ENCODE results near the gene CFAP119. TPM values are rescaled to one million over a fixed set of nuclear protein-coding genes. Genes with fewer than 3 reads are reported as not detected.

The CFAP119 gene
- total and polyA plus RNA-seq, 2 of the 8 experiments (the other 6 are each of a cell fraction or from before 2014, with no cell fraction given), result 5.6 to 6.0 TPM

DNA sequence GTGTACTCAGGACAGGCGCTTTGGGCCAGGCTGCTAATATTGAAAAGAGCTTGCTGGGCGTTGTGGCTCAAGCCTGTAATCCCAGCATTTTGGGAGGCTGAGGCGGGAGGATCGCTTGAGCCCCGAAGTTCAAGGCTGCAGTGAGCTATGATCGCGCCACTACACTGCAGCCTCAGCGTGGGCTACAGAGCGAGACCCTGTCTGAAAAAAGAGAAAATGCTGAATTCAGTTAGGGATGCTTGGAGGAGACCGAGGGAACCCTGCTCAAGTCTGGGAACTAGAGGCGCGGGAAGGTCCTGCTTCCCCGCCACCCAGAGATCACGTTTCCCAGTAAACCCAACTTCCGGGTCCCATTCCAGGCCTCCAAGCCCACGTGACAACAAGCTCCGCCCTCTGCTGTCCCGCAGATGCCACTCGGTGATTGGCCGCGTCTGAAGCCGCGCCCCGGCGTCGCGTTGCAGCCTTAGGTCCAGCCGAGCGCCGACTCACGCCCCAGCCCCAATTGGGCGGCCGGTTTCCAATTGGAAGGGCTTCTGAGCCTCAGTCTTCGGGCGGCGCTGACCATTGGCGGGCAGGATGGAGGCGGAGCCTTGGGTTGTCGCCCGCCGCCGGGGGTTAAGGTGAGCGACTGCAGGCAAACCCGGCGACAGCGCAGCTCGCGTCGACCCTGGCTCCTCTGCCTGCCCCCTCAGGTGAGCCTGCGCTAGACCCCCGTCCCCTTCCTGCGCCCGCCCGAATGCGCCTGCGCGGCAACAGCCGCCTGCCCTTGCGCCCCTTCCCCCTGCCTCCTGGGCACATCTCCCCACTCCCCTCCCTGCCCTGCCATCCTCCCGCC lies 13.8 kb downstream of the CFAP119 start, which contains the start of gene PHKG2:
Gene PHKG2, plus strand, starts transcription at position 627 of the 835 bp plus-strand sequence. CDS start 396 bp downstream, outside the sequence.
- Histone ChIP-seq H4K20me1 (replicated peaks in 1 of 2; ENCODE audit: control insufficient read depth in 1 of 2, insufficient read depth in 2 of 2, low read length in 2 of 2) (peaks cover 3% of the 10 kb centered on the region in 2 experiments), H2BK20ac (ENCODE audit: low read length) (no peak within 1 kb of the TSS)
- FAIRE-seq, result peak; percentile 39
- TF ChIP-seq RAD21 (IDR thresholded peaks at IDR 0.05 in 1 of 2, conservative IDR thresholded peaks at IDR 0.05 in 1 of 2; ENCODE audit: low read depth in 2 of 2, low read length in 2 of 2) (no peak), BRCA1 (IDR thresholded peaks at IDR 0.05; ENCODE audit: low read depth, low read length) (no peak), CTBP2 (IDR thresholded peaks at IDR 0.05; ENCODE audit: borderline replicate concordance, insufficient read depth, insufficient read length, low read length) (no peak), CHD2 (IDR thresholded peaks at IDR 0.05; ENCODE audit: low read length) (no peak), MAFK (IDR thresholded peaks at IDR 0.05; ENCODE audit: low read depth, low read length) (no peak), SP2 (IDR thresholded peaks at IDR 0.05; ENCODE audit: low read length) (no peak), TEAD4 (IDR thresholded peaks at IDR 0.05; ENCODE audit: low read depth, low read length) (peak; percentile 18; the same call in 1 of the 2 replicates), PHF8 (conservative IDR thresholded peaks at IDR 0.05; ENCODE audit: low read depth, low read length) (peak; percentile 38; the same call in 1 of the 2 replicates)

More for the DNA sequence above, 13.8 kb downstream of the CFAP119 start, which contains the start of gene PHKG2:
- DNase-seq (ENCODE audit: low read depth in 1 of 2, low spot score in 2 of 2), result peak; percentile 96 to 97
- no peak within 1 kb of the TSS for H3K23ac ChIP-seq (ENCODE audit: insufficient read length)
- H3K36me3 ChIP-seq (ENCODE audit: control insufficient read depth in 2 of 4, insufficient read depth in 4 of 4, low read length in 3 of 4), result peaks cover 6 to 16% (median 11%) of the 10 kb centered on the region in 4 experiments; a peak in 7 of 8 replicates
- peaks cover 0 to 15% of the 10 kb centered on the region in 2 experiments; a peak in 2 of 4 replicates for H3K79me2 ChIP-seq (ENCODE audit: control insufficient read depth in 1 of 2, insufficient read depth in 2 of 2, low read length in 2 of 2)
- H3K4ac ChIP-seq (replicated peaks; ENCODE audit: insufficient read length, low read depth, low read length), result no peak within 1 kb of the TSS
- ChIA-PET CTCF (ENCODE audit: partially characterized antibody) (interaction anchor here (1.6 kb wide), 1 partner anchor 12 kb away, joined by 6 read pairs; no protein-coding TSS in a partner anchor), POLR2A (ENCODE audit: partially characterized antibody) (interaction anchor here (0.6 to 7.1 kb wide), 25 partner anchors 11 to 428 kb away, joined by 3 to 92 read pairs (median 4); partner anchors contain the start of genes CFAP119, PRR14, RNF40 and SRCAP)
- no peak within 1 kb of the TSS for H2BK12ac ChIP-seq (ENCODE audit: low read depth, low read length)
- no peaks in the 10 kb centered on the region for H3K27me3 ChIP-seq (replicated peaks in 1 of 4; ENCODE audit: control insufficient read depth in 3 of 4, extremely low read depth in 1 of 4, insufficient read depth in 3 of 4, low read length in 3 of 4)
- peak within 1 kb of the TSS; percentile 66 to 87 (median 74) for H3K9ac ChIP-seq (replicated peaks in 1 of 4; ENCODE audit: extremely low read depth in 1 of 4, low read depth in 3 of 4, low read length in 3 of 4)
- H4K8ac ChIP-seq (ENCODE audit: extremely low read depth, insufficient read depth, low read length), result peak within 1 kb of the TSS; percentile 98
- no peaks in the 10 kb centered on the region for H3K9me3 ChIP-seq (ENCODE audit: insufficient read depth in 2 of 2, low read depth in 1 of 2, low read length in 1 of 2)
- peak within 1 kb of the TSS; percentile 78 for H3K27ac ChIP-seq (ENCODE audit: low read depth, low read length)
- H2BK5ac ChIP-seq (ENCODE audit: low read depth, low read length), result peak within 1 kb of the TSS; percentile 77
- WGBS, 2 experiments (ENCODE audit: extremely low coverage in 1 of 2, insufficient coverage in 1 of 2, insufficient read length in 1 of 2, insufficient replicate concordance in 2 of 2, low coverage in 1 of 2, low lambda C conversion rate in 2 of 2, missing lambda C conversion rate in 1 of 2), result 10% methylated on average over 51 of the region's 60 CpGs; no CpG with 5 or more reads in 1 of the 2 experiments
- peaks cover 7% of the 10 kb centered on the region; the same call in 1 of the 2 replicates for H3K23me2 ChIP-seq (ENCODE audit: low read depth, low read length)
- peak within 1 kb of the TSS; percentile 69 for H4K5ac ChIP-seq (ENCODE audit: insufficient read length, low read depth, low read length)
- H4K91ac ChIP-seq (replicated peaks; ENCODE audit: insufficient read length, low read length), result no peak within 1 kb of the TSS
- H2AK5ac ChIP-seq (ENCODE audit: low read depth, low read length), result 0 out of 2 replicates have a peak within 1 kb of the TSS, but pooled peaks have one; percentile 55
- H2BK120ac ChIP-seq (replicated peaks; ENCODE audit: low read depth, low read length), result no peak within 1 kb of the TSS
- no peak within 1 kb of the TSS for H3K14ac ChIP-seq (ENCODE audit: insufficient read length)
- 0 out of 2 replicates have a peak within 1 kb of the TSS, but pooled peaks have one; percentile 95 for H2BK15ac ChIP-seq (ENCODE audit: low read length)
- peaks cover 0 to 4% (median 0%) of the 10 kb centered on the region in 4 experiments; a peak in 2 of 7 replicates for H3K4me1 ChIP-seq (replicated peaks in 1 of 4; ENCODE audit: control insufficient read depth in 3 of 4, insufficient read depth in 4 of 4, low read length in 3 of 4)
- H2AFZ ChIP-seq (ENCODE audit: low read length), result peak within 1 kb of the TSS; percentile 17; the same call in 1 of the 2 replicates
- H3K4me3 ChIP-seq (ENCODE audit: extremely low read depth in 1 of 4, insufficient read depth in 2 of 4, low read depth in 3 of 4, low read length in 4 of 4), result peak within 1 kb of the TSS; percentile 54 to 81 (median 65)
- H3K79me1 ChIP-seq (ENCODE audit: low read depth, low read length), result peaks cover 8% of the 10 kb centered on the region; the same call in 1 of the 2 replicates
- H3K56ac ChIP-seq (replicated peaks; ENCODE audit: insufficient read length, low read depth, low read length), result no peak within 1 kb of the TSS
- peak within 1 kb of the TSS; percentile 87 for H3K18ac ChIP-seq (ENCODE audit: extremely low read depth, low read length)
- peak within 1 kb of the TSS; percentile 67 to 71 for H3K4me2 ChIP-seq (ENCODE audit: insufficient read depth in 1 of 2, low read depth in 2 of 2, low read length in 2 of 2)

All from H1 (cell line).